ENCODE measurements around the gene FNDC3A.
"Not testable (repeated sequence)": the region's sequence is repeated elsewhere in the genome, so short reads cannot be mapped to it uniquely, and the experiment has no call there.

Gene FNDC3A

DNA sequence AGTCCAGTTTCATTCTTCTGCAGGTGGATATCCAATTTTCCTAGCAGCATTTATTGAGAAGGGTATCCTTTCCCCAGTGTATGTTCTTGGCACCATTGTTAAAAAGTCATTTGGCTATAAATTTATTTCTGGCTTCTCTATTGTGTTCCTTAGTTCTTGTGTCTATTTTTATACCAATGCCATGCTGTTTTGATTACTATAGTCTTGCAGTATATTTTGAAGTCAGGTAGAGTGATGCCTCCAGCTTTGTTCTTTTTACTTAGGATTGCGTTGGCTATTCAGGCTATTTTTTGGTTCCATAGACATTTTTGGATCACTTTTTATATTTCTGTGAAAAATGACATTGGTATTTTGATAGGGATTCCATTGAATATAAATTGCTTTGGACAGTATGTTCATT, 172.7 kb downstream of the FNDC3A start:
- no peak for DNase-seq (ENCODE audit: low spot score)

- not testable (repeated sequence) for DNase-seq (ENCODE audit: low spot score)
Measured at GRCh38 chr13:49157955-49158584, 182.4 kb downstream of the FNDC3A start.

- not testable (repeated sequence) for DNase-seq (ENCODE audit: low spot score)
Measured at GRCh38 chr13:49163162-49163561, 187.4 kb downstream of the FNDC3A start.

DNA sequence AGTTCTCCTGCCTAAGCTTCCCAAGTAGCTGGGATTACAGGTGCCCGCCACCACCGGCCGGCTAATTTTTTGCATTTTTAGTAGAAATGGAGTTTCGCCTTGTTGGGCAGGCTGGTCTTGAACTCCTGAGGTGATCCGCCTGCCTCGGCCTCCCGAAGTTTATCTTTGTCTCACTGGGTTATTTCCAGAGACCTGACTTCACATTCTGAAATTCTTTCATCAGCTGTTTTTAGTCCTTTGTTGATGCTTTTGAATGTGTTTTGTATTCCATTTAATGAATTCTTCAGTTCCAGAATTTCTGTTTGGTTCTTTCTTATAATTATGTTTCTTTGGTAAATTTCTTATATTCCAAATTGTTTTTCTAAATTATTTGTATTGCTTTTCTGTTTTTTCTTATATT, 189.0 kb downstream of the FNDC3A start:
- DNase-seq (ENCODE audit: low spot score) = no peak

DNA sequence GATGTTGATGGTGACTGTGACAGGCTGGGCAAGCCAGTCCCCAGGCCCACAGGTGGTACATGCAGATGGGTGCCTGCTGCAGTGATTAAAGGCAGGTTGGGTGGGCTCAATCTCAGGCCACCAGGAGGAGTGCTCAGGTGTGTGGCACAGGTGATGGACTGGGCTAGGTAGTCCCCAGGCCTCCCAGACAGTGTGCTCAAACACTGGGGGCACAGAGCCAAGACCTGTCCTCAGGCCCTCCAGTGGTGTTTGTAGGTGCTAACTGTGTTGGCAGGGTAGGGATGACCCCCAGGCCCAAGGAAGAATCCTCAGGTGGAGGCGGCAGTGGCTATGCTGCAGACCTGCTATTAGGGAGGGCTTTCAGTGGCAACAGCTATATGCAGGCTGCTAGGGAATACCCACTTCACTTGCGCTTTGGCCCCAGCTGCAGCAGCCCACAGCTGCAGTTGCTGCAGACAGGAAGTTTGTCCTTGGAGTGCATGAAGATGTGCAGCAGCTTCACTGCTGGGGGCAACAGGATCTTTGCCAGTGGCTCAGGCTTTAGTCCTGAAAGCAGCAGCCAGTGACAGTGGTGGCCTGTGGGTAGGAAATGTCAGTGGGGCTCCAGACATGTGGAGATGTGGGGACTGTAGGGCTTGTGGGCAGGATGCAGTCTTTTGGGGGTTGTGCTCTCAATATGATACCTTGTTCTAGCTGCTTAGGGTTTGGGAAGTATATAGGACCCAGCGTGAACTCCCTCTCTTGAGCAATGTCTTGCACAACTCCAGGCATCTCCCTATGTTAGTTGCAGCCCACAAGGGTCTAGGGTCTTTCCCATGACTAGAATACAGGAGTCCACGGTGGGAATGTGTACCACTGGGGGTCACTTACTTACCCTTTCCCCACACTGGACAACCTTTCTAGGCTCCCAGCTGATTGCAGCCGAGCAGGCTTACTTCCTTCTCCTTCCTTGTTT, 190.4 kb downstream of the FNDC3A start:
- DNase-seq (ENCODE audit: low spot score) = no peak

DNA sequence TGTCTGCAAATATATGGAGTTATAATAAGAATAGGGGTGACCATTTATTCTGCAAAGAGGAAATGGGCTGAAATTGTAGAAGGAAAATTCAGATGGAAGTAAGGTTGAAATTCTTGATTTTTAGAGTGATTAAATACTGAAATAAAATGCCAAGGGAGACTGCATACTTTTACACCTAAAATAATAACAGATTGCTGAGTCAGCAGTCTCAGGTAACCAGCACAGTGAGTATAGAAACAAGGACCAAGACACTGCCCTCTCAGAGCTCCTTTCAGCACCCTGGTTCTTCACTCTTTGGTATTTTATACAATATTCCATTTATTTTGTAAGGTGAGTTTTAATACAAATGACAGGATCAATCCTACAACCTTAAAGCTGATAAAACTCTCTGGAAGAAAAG, 195.6 kb downstream of the FNDC3A start:
- DNase-seq (ENCODE audit: low spot score) = no peak

- no peak for DNase-seq (ENCODE audit: low spot score)
Measured at GRCh38 chr13:49183672-49184325, 208.1 kb downstream of the FNDC3A start.

DNA sequence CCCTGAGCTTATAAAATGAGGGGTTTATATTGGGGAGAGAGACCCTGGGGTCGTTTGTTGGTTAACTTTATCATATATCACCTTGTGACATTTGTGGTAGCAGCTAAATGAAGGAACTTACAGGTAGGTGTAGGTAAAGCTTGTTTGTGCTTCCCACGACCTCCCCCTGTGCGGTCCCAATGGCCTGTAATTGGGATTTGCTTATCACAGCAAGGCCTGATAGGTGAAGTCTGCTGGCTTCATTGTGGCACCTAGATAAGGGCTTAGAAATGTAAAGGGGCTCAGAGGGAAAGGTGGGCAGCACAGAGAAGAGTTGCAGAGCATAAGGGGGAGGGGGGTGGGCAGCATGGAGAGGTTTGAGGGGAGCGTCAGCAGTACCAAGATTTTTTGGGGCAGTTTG, 208.9 kb downstream of the FNDC3A start:
- no peak for DNase-seq (ENCODE audit: low spot score)

GRCh38 chr13:49185264-49185663, 209.6 kb downstream of the FNDC3A start:
- DNase-seq (ENCODE audit: low spot score) = no peak

DNA sequence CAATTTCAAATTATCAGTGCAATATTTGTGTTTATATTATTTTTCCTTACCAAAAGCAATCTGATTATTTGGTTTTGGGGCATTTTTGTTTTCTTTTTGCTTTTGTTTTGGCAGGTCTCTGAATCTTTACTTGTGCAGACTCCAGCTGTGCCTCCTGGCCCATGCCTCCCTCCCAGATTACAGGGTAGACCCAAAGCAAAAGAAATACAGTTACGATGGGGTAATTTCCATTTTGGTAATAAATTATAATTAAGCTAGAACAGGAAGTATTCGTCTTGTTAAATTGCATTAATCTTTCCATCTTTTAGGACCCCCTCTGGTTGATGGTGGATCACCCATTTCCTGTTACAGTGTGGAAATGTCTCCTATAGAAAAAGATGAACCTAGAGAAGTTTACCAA, 215.2 kb downstream of the FNDC3A start:
- no peak for DNase-seq (ENCODE audit: low spot score)

GRCh38 chr13:49206641-49207040, 230.9 kb downstream of the FNDC3A start:
- DNase-seq (ENCODE audit: low spot score) = no peak

DNA sequence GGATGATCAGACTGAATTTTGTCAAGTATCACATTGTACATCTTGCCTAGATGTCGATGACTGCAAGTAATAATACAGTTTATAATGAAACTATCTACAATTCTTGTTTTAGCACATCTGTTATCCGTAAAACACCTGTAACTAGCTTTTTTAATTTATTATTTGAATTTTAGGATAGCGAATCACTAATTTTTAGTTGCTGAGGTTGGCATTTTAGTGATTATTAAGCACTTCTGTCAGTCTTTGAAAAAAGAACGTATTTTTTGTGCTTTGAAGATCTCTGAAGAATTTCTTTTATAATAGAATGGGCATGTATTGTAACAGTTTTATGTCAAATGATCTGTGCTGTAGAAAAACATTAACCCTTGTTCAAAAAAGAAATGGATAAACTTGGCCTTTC, 232.9 kb downstream of the FNDC3A start:
- no peak for DNase-seq (ENCODE audit: low spot score)

DNA sequence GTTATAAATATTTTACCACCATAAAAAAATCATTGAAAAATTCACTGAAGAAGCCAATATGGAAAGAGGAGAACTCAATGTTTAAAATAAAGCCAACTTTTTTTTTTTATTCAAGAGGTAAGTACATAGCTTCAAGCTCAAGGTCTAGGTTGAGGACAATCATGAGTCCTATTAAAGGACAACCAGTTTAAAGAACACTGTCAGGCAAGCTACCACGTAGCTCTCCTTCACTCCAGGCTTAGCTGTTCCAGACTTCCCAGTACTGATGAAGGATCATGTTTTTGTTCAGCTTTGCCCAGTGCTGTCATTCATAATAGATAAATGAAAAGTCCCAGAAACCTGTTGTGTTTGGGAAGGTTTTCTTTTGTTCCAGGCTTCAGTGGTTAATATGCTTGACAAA, 234.4 kb downstream of the FNDC3A start:
- DNase-seq (ENCODE audit: low spot score) = no peak

DNA sequence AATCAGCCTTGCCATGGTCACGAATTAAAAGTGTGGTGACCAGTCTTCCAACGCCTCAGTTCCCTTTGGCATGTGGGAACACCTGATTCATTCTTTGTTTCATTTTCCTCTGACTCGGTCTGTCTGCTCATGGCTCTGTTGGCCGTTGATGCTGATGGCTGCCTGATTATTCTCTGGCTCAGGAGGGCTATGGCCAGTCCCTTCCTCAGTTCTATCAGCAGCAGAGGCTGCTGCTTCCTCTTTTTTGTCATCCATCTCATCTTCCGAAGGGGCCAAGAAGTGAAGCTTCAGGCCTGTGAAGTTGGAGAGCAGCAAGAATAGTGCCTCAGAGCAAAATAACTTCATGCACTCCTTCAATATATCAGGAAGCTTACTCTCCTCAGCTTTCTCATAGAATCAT, 235.0 kb downstream of the FNDC3A start:
- DNase-seq (ENCODE audit: low spot score) = no peak

- no peak for DNase-seq (ENCODE audit: low spot score)
Measured at GRCh38 chr13:49213539-49213938, 237.8 kb downstream of the FNDC3A start.

DNA sequence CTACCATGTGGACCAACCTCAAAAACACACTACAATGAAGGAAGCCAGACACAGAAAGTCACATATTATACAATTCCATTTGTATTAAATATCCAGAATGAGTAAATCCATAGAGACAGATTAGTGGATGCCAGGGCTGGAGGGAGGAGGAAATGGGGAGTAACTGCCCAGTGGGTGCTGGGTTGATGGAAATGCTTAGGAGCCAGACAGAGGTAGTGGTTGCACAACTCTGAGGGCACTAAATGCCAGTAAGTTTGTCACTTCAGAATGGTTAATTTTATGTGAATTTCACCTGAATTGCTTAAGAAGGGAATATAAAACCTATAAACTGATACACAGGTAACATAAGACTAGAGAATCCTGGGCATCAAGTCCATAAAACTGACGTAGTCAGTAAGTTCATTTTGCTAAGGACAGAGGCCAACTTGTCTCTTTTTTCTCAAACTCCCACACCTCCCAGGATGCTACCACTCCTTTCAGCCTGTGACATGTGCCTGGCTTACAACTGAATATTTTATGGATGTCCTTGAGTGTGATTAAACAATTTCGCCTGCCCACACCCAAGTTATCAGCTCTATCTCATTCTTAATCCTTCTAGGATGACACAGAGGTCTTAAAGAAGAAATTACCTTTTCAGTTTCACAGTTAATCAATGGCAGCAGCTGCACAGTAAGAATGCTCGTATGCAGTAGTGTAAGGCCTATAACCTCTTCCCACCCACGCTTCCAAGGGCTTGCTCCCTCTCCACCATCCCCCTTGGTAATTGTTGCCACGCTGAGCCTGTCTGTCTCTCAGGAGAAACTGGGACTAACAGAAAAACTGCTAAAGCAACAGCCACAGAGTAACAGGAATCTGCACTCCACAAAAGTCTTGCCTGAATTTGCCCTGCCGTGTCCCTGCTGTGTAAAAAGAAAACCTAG, 238.5 kb downstream of the FNDC3A start:
- DNase-seq (ENCODE audit: low spot score) = no peak

GRCh38 chr13:49214917-49215376, 239.2 kb downstream of the FNDC3A start:
- no peak for DNase-seq (ENCODE audit: low spot score)

DNA sequence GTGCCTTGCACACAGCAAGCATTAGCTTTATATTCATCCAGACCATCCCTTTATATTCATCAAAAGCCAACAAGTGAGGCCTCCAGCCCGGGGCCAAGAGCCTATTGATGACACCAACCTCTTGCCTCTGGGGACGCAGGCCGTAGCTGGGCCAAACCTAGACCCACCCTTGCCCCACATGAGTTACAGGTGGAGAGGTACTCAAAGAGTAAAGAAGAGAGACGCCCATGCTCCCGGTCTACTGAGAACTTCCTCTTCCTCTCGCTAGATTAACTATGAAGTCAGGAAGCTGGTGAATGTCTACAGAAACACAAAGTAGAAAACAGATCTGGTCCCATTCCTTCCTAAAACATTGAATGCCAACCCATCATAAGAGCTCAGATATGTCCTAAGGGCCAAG, 240.6 kb downstream of the FNDC3A start:
- DNase-seq (ENCODE audit: low spot score) = no peak

GRCh38 chr13:49217962-49218492, 242.3 kb downstream of the FNDC3A start:
- no peak for DNase-seq (ENCODE audit: low spot score)

DNA sequence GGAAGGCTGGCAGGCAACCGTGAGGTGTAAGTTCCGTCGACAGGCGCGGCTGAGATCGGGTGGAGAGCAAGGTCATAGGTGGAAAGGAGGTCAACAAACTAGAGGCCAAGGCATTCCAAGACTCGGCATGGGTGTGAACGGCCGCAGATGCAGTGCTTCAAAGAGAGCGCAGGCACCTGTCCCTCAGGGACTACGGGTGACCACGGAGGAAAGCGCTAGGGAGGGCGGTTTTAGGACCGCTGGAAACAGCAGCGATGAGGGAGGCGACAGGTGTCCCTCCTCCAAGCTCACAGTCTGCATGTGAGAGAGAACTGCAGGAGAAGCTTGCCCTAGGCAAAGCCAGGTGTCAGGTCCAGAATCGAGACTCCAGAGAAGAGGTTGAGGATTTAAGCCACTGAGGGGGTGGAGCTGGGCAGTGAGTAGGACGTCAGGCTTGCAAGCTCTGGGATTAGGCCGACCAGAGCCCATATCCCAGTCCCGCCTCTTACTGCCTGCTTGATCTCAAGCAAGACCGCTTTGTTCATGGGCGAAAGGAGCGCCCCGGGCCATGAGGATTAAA, 242.9 kb downstream of the FNDC3A start:
- no peak for DNase-seq (ENCODE audit: low spot score)

DNA sequence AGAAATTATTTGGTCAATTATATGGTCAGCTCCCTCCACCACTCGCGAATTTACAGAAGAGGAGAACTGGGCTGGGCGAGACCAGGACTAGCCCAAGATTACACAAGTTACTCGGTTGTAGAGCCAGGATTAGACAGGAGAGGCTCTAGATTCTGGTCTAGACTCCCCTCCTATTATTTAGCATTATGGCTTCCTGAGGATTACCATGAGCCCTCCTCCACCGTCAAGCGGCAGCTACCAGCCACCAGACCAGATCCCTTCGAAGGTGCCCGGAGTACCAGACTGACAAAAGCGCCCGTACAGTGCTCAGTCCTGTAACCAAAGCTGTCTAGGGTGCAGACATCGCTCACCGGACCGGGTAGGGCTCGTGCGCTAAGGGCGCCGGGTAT, 243.9 kb downstream of the FNDC3A start:
- no peak for DNase-seq (ENCODE audit: low spot score)
